Astrocyte (in vitro differentiated cells and primary cell): ENCODE measurements around the gene FOXL3. TPM values are rescaled to one million over a fixed set of nuclear protein-coding genes. Genes with fewer than 3 reads are reported as not detected.

Experiments
- DNase-seq: peaks from one replicate; pipeline ENCODE4 v3.0.0-alpha.2; 2010; ENCODE audit warnings: low read depth
- FAIRE-seq: peaks from 2 replicates; lab custom pipeline; 2011; peaks lifted over from hg19 to GRCh38; lab: Jason Lieb, UNC
- H2AFZ ChIP-seq: 2 replicates; pipeline ENCODE4 v1.6.0; 2012; ENCODE audit warnings: low read depth, low read length, inconsistent platforms
- H3K27ac ChIP-seq: 2 replicates; pipeline ENCODE4 v1.5.1; 2011; ENCODE audit warnings: low read depth, low read length, inconsistent platforms
- H3K27me3 ChIP-seq: 2 replicates; pipeline ENCODE4 v1.6.0; 2011; ENCODE audit warnings: low read length, inconsistent platforms; ENCODE audit not compliant: insufficient read depth
- H3K36me3 ChIP-seq: 2 replicates; pipeline ENCODE4 v1.5.1; 2011; ENCODE audit warnings: low read length, inconsistent platforms; ENCODE audit not compliant: insufficient read depth
- H3K4me1 ChIP-seq: 2 replicates; pipeline ENCODE4 v1.5.1; 2011; ENCODE audit warnings: low read length, inconsistent platforms; ENCODE audit not compliant: insufficient read depth
- H3K4me2 ChIP-seq: 2 replicates; pipeline ENCODE4 v1.6.0; 2012; ENCODE audit warnings: low read length, inconsistent platforms
- H3K4me3 ChIP-seq: 2 replicates; pipeline ENCODE4 v1.5.1; 2011; ENCODE audit warnings: low read depth, mild to moderate bottlenecking, low read length, inconsistent platforms; ENCODE audit not compliant: insufficient read depth
- H3K79me2 ChIP-seq: 2 replicates; pipeline ENCODE4 v1.6.0; 2012; ENCODE audit warnings: mild to moderate bottlenecking, low read length, inconsistent platforms; ENCODE audit not compliant: insufficient read depth
- H3K9ac ChIP-seq: 2 replicates; pipeline ENCODE4 v1.6.0; 2012; ENCODE audit warnings: mild to moderate bottlenecking, low read length, inconsistent platforms
- H3K9me3 ChIP-seq: 2 replicates; pipeline ENCODE4 v1.5.1; 2012; ENCODE audit warnings: low read depth, mild to moderate bottlenecking, low read length, inconsistent platforms; ENCODE audit not compliant: insufficient read depth
- H4K20me1 ChIP-seq: 2 replicates; pipeline ENCODE4 v1.6.0; 2012; ENCODE audit warnings: low read length, inconsistent platforms; ENCODE audit not compliant: insufficient read depth
- H3K27ac Mint-ChIP-seq: one replicate; pipeline ENCODE4 v1.8.0; 2021; ENCODE audit warnings: mild to moderate bottlenecking, mixed read lengths; ENCODE audit not compliant: unreplicated experiment
- H3K27me3 Mint-ChIP-seq: one replicate; pipeline ENCODE4 v1.8.0; 2021; ENCODE audit warnings: low read depth, mixed read lengths; ENCODE audit not compliant: unreplicated experiment
- H3K36me3 Mint-ChIP-seq: one replicate; pipeline ENCODE4 v1.8.0; 2021; ENCODE audit warnings: low read depth, mixed read lengths; ENCODE audit not compliant: unreplicated experiment
- H3K4me1 Mint-ChIP-seq: one replicate; pipeline ENCODE4 v1.8.0; 2021; ENCODE audit warnings: low read depth, mixed read lengths; ENCODE audit not compliant: unreplicated experiment
- H3K4me3 Mint-ChIP-seq: one replicate; pipeline ENCODE4 v1.8.0; 2021; ENCODE audit warnings: mild to moderate bottlenecking, moderate library complexity, mixed read lengths; ENCODE audit not compliant: unreplicated experiment
- H3K9me3 Mint-ChIP-seq: one replicate; pipeline ENCODE4 v1.8.0; 2021; ENCODE audit warnings: mild to moderate bottlenecking, mixed read lengths; ENCODE audit not compliant: unreplicated experiment
- EZH2 ChIP-seq: IDR thresholded peaks from 2 replicates; pipeline ENCODE4 v1.6.1; 2012; ENCODE audit warnings: mild to moderate bottlenecking, low read length, inconsistent platforms; ENCODE audit not compliant: insufficient read depth
- total RNA-seq: library from RNA; stranded (reverse); gene quantifications from 2 replicates; pipeline ENCODE4 v1.2.1, GENCODE V29; 2021
- TF ChIP-seq, protein P1 (sequence below): IDR thresholded peaks from 2 replicates; pipeline ENCODE4 v1.5.1; 2011; ENCODE audit warnings: low read depth, mild to moderate bottlenecking, inconsistent platforms, low read length, moderate library complexity; ENCODE audit not compliant: insufficient read depth

FOXL3 gene
- total RNA-seq, 1 donor from 2014 or later = not detected

GRCh38 chr7:251005-251404 is 39.0 kb upstream of the FOXL3 start:
- no peak overlapping the region for H2AFZ ChIP-seq
- no peak overlapping the region for H3K4me3 ChIP-seq
- H3K4me1 Mint-ChIP-seq = no peaks in the 10 kb centered on the region
- no peak overlapping the region for H3K27ac ChIP-seq
- no peak overlapping the region for H3K4me2 ChIP-seq
- H3K36me3 ChIP-seq = peaks cover 2% of the 10 kb centered on the region
- DNase-seq (no peak), FAIRE-seq (no peak)
- H3K9ac ChIP-seq = no peak overlapping the region
- no peaks in the 10 kb centered on the region for H3K27me3 ChIP-seq
- H3K36me3 Mint-ChIP-seq = peaks cover 20% of the 10 kb centered on the region
- H3K4me3 Mint-ChIP-seq = no peak overlapping the region
- no peaks in the 10 kb centered on the region for H3K4me1 ChIP-seq
- TF ChIP-seq EZH2 = no peak
- TF ChIP-seq, protein P1, sequence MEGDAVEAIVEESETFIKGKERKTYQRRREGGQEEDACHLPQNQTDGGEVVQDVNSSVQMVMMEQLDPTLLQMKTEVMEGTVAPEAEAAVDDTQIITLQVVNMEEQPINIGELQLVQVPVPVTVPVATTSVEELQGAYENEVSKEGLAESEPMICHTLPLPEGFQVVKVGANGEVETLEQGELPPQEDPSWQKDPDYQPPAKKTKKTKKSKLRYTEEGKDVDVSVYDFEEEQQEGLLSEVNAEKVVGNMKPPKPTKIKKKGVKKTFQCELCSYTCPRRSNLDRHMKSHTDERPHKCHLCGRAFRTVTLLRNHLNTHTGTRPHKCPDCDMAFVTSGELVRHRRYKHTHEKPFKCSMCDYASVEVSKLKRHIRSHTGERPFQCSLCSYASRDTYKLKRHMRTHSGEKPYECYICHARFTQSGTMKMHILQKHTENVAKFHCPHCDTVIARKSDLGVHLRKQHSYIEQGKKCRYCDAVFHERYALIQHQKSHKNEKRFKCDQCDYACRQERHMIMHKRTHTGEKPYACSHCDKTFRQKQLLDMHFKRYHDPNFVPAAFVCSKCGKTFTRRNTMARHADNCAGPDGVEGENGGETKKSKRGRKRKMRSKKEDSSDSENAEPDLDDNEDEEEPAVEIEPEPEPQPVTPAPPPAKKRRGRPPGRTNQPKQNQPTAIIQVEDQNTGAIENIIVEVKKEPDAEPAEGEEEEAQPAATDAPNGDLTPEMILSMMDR = no peak
- H3K9me3 Mint-ChIP-seq = peaks cover 4% of the 10 kb centered on the region
- no peaks in the 10 kb centered on the region for H3K79me2 ChIP-seq
- no peak overlapping the region for H3K27ac Mint-ChIP-seq
- H4K20me1 ChIP-seq = peaks cover 44% of the 10 kb centered on the region
- no peaks in the 10 kb centered on the region for H3K9me3 ChIP-seq
- H3K27me3 Mint-ChIP-seq = peaks cover 10% of the 10 kb centered on the region

DNA sequence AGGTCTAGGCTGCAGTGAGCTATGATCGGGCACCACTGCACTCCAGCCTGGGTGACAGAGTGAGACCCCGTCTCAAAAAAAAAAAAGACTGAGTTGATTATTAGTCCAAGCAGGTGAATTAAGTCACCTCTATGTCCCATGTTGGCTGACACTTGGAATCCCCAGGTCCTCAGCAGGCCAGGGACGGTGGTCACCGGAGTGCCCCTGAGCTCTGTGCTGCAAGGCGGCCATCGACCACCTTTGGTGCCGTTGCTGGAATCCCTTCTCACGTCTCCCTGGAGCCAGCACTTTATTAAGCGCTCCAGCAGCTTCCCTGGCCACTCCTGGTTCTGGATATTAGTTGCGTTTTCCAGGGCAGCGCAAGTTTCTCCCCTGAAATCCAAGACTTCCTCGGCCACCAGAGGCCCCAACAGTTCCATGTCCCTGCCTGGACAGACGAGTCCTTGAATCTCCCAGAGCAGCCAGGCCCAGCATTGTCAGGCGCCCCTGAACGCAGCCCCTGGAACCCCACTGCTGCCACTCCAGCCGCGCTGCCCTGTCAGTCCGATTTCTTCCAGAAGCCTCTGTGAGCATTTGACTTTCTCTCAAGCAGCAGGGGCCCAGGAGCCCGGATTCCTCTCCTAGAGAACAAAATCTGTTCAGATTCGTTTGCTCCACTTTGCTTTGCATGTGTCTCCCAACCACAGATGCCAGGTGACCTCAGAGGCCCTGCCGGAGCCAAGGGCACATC is 38.4 kb upstream of the FOXL3 start:
- peaks cover 2% of the 10 kb centered on the region for H3K36me3 ChIP-seq
- no peak overlapping the region for H3K4me3 ChIP-seq
- H3K9me3 ChIP-seq = no peaks in the 10 kb centered on the region
- no peak overlapping the region for H3K27ac ChIP-seq
- no peak overlapping the region for H3K9ac ChIP-seq
- FAIRE-seq (no peak), DNase-seq (no peak)
- no peak overlapping the region for H2AFZ ChIP-seq
- H3K4me1 ChIP-seq = no peaks in the 10 kb centered on the region
- peaks cover 38% of the 10 kb centered on the region for H4K20me1 ChIP-seq
- TF ChIP-seq EZH2 = no peak
- TF ChIP-seq, protein P1 = no peak
- peaks cover 4% of the 10 kb centered on the region for H3K9me3 Mint-ChIP-seq
- H3K27me3 ChIP-seq = no peaks in the 10 kb centered on the region
- H3K27ac Mint-ChIP-seq = no peak overlapping the region
- no peaks in the 10 kb centered on the region for H3K4me1 Mint-ChIP-seq
- no peaks in the 10 kb centered on the region for H3K79me2 ChIP-seq
- H3K36me3 Mint-ChIP-seq = peaks cover 20% of the 10 kb centered on the region
- no peak overlapping the region for H3K4me2 ChIP-seq
- no peak overlapping the region for H3K4me3 Mint-ChIP-seq
- peaks cover 7% of the 10 kb centered on the region for H3K27me3 Mint-ChIP-seq
